Retina (tissue), 1 donor: ENCODE measurements around the gene CCDC83.
"Not testable (repeated sequence)": the region's sequence is repeated elsewhere in the genome, so short reads cannot be mapped to it uniquely, and the experiment has no call there.

Experiments used
- DNase-seq: peaks from one replicate; pipeline ENCODE4 v3.0.0-alpha.2; 2016

Gene CCDC83

GRCh38 chr11:85840932-85841331, 14.3 kb upstream of the CCDC83 start:
- not testable (repeated sequence) for DNase-seq

- DNase-seq = no peak
These were observed 11.3 kb upstream of the CCDC83 start for GRCh38 chr11:85843929-85844328.

GRCh38 chr11:85844439-85845123, 10.6 kb upstream of the CCDC83 start:
- no peak for DNase-seq

GRCh38 chr11:85845124-85845631, 10.0 kb upstream of the CCDC83 start:
- DNase-seq = no peak

- DNase-seq = no peak
These were observed 7.7 kb upstream of the CCDC83 start for GRCh38 chr11:85847436-85847835.

- DNase-seq = no peak
These were observed 7.2 kb upstream of the CCDC83 start for GRCh38 chr11:85848006-85848405.

- no peak for DNase-seq
These were observed 6.6 kb upstream of the CCDC83 start for GRCh38 chr11:85848556-85848955.

GRCh38 chr11:85852754-85853153, 2.4 kb upstream of the CCDC83 start:
- DNase-seq = not testable (repeated sequence)

GRCh38 chr11:85853541-85853940, 1.6 kb upstream of the CCDC83 start:
- not testable (repeated sequence) for DNase-seq

GRCh38 chr11:85854212-85854556, 999 bp upstream of the CCDC83 start:
- DNase-seq = no peak

GRCh38 chr11:85854557-85855340, 434 bp upstream of the CCDC83 start:
- peak; percentile 98 for DNase-seq

- DNase-seq = no peak
These were observed 1.9 kb downstream of the CCDC83 start for GRCh38 chr11:85857098-85857497.

- not testable (repeated sequence) for DNase-seq
These were observed 4.4 kb downstream of the CCDC83 start for GRCh38 chr11:85859541-85859940.

GRCh38 chr11:85863855-85864254, 8.7 kb downstream of the CCDC83 start:
- no peak for DNase-seq

- DNase-seq = no peak
These were observed 11.1 kb downstream of the CCDC83 start for GRCh38 chr11:85866137-85866827.

- no peak for DNase-seq
These were observed 12.6 kb downstream of the CCDC83 start for GRCh38 chr11:85867751-85868150.

GRCh38 chr11:85869781-85870180, 14.6 kb downstream of the CCDC83 start:
- peak; percentile 47 for DNase-seq

GRCh38 chr11:85874265-85874664, 19.1 kb downstream of the CCDC83 start:
- DNase-seq = no peak

GRCh38 chr11:85875505-85875904, 20.3 kb downstream of the CCDC83 start:
- no peak for DNase-seq

- DNase-seq = no peak
These were observed 29.4 kb downstream of the CCDC83 start for GRCh38 chr11:85884581-85885021.

- no peak for DNase-seq
These were observed 31.2 kb downstream of the CCDC83 start for GRCh38 chr11:85886089-85887056.

GRCh38 chr11:85889108-85889507, 33.9 kb downstream of the CCDC83 start:
- no peak for DNase-seq
